HEK293T (cell line): ENCODE data around the gene BEST4.

Source experiments
- CTCF ChIA-PET: fragments of 350-600 bp; formaldehyde crosslinking; extraction: SDS; loops from one replicate; lab custom pipeline; 2021; ENCODE audit warnings: antibody characterized with exemption, inconsistent platforms; lab: Yijun Ruan, JAX
- POLR2A ChIA-PET: fragments of 350-600 bp; formaldehyde crosslinking; extraction: SDS; loops from one replicate; lab custom pipeline; 2020; ENCODE audit warnings: antibody characterized with exemption, inconsistent platforms; lab: Yijun Ruan, JAX
- DNase-seq: peaks from one replicate; pipeline ENCODE4 v3.0.0; 2012; ENCODE audit warnings: mixed read lengths; ENCODE audit errors: extremely low spot score
- ARNT ChIP-seq: fragments of 450-650 bp; IDR thresholded peaks from 2 replicates; pipeline ENCODE4 v1.6.1; 2017; ENCODE audit warnings: mild to moderate bottlenecking
- BHLHE40 ChIP-seq: fragments of 450-650 bp; IDR thresholded peaks from 2 replicates; pipeline ENCODE4 v1.6.1; 2016; ENCODE audit warnings: mild to moderate bottlenecking, moderate library complexity, borderline replicate concordance
- CTBP1 ChIP-seq: fragments of 450-650 bp; IDR thresholded peaks from 2 replicates; pipeline ENCODE4 v1.6.1; 2016; ENCODE audit warnings: borderline replicate concordance
- ELF4 ChIP-seq: fragments of 450-650 bp; IDR thresholded peaks from 2 replicates; pipeline ENCODE4 v1.6.1; 2017; ENCODE audit warnings: antibody characterized with exemption
- FOXA1 ChIP-seq: fragments of 450-650 bp; IDR thresholded peaks from 2 replicates; pipeline ENCODE4 v1.6.1; 2016; ENCODE audit warnings: mild to moderate bottlenecking
- FOXK2 ChIP-seq: fragments of 450-650 bp; IDR thresholded peaks from 2 replicates; pipeline ENCODE4 v1.6.1; 2016; ENCODE audit warnings: mild to moderate bottlenecking
- FOXM1 ChIP-seq: fragments of 450-650 bp; IDR thresholded peaks from 2 replicates; pipeline ENCODE4 v1.6.1; 2017; ENCODE audit warnings: mild to moderate bottlenecking, borderline replicate concordance
- HDGF ChIP-seq: fragments of 450-650 bp; IDR thresholded peaks from 2 replicates; pipeline ENCODE4 v1.6.1; 2017; ENCODE audit warnings: antibody characterized with exemption, borderline replicate concordance
- L3MBTL2 ChIP-seq: fragments of 450-650 bp; conservative IDR thresholded peaks from 2 replicates; pipeline ENCODE4 v1.6.1; 2016; ENCODE audit warnings: mild to moderate bottlenecking
- LEF1 ChIP-seq: fragments of 450-650 bp; IDR thresholded peaks from 2 replicates; pipeline ENCODE4 v1.6.1; 2017; ENCODE audit warnings: mild to moderate bottlenecking, borderline replicate concordance
- NFRKB ChIP-seq: fragments of 450-650 bp; IDR thresholded peaks from 2 replicates; pipeline ENCODE4 v1.6.1; 2016; ENCODE audit warnings: mild to moderate bottlenecking, moderate library complexity
- SP1 ChIP-seq: fragments of 450-650 bp; IDR thresholded peaks from 2 replicates; pipeline ENCODE4 v1.6.1; 2017
- SUZ12 ChIP-seq: fragments of 450-650 bp; IDR thresholded peaks from 2 replicates; pipeline ENCODE4 v1.6.1; 2016; ENCODE audit warnings: mild to moderate bottlenecking
- TARDBP ChIP-seq: fragments of 450-650 bp; IDR thresholded peaks from 2 replicates; pipeline ENCODE4 v1.6.1; 2016
- ZNF384 ChIP-seq: fragments of 450-650 bp; IDR thresholded peaks from 2 replicates; pipeline ENCODE4 v1.6.1; 2016
- TF ChIP-seq, protein P1 (sequence below): fragments of 450-650 bp; IDR thresholded peaks from 2 replicates; pipeline ENCODE4 v1.6.1; 2016

Gene BEST4

DNA sequence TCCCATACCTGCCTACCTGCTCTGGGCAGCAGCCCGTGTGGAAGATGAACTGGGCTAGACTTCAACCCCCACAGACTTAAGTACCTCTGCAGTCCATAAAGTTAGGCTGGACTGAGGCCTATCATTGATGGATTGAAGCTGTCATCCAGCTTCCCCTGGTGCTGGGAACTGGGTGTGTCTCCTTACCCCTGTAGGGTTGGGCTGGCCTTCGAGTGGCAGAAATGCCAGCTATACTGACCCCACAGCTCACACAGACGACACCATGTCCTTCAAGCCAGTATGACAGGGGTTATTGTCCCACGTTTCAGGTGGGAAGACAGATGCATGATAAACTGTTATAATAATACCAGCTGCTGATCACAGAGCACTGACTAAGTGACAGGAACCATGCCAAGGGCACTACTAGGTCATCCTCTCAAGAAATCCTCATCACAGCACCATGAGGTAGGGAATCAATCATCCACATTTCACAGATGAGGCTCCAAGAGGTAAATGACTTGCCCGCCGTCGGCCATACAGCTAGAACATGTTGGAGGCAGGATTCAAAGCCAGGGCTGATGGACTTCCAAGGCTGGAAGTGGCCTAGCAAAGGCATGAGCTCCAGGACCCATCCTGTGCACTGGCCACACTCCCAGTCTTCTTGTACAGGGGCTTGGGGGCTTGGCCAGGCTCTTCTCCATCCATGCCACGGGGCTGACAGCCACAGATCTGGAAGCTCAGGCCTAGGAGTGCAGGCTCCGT, at the start of gene BEST4:
Gene BEST4 (minus strand): TSS at position 51 of the 741 bp plus-strand sequence. CDS start 465 bp downstream, outside the sequence.
- DNase-seq, result no peak
- POLR2A ChIA-PET, result interaction anchor here (0.5 to 6.3 kb wide), 8 partner anchors 8 to 515 kb away, joined by 3 to 52 read pairs (median 8); partner anchors contain the start of genes HECTD3, PLK3, RPS8 and UROD
- CTCF ChIA-PET, result interaction anchor here (1.1 to 2.6 kb wide), 2 partner anchors 201 to 224 kb away, joined by 3 to 7 read pairs; partner anchors contain the start of gene UROD
- TF ChIP-seq ZNF384, result no peak
- no peak for TF ChIP-seq LEF1
- no peak for TF ChIP-seq FOXA1

DNA sequence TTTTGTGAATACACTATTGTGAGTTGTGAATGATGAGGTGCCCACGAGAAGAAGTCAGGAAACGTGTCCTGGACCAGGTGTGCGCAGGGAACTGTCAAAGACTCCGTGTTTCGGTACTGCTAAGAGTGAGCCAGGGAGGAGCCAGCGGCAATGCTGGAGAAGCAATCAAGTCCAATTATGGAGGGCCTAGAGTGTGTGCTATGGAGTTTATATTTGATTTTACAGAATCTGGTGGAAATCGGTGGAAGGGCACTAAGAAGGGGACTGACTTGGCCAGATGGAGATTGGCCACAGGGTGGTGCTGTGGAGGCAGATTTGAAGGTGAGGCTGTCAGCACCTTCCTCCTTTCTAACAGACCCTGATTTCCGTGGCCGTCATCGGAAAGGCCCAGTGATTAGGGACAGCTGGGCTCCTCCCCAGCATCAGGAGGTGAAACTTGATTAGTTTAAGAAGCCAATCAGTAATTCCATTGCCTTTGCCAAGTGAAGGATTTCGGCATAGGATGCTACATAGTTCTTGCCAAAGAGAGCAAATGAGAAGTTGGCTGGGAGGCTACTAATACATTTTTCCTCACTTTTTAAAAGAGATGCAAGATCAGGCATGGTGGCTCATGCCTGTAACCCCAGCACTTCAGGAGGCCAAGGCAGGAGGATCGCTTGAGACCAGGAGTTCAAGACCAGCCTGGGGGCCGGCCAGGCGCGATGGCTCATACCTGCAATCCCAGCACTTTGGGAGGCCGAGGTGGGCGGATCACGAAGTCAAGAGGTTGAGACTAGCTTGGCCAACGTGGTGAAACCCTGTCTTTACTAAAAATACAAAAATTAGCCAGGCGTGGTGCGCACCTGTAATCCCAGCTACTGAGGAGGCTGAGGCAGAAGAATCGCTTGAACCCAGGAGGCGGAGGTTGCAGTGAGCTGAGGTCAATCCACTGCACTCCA, 48.0 kb upstream of the BEST4 start:
- CTCF ChIA-PET, result interaction anchor here (0.6 to 1.3 kb wide), 3 partner anchors 15 to 175 kb away, joined by 3 read pairs; partner anchors contain the start of gene HECTD3
- peak; percentile 83 for DNase-seq
- POLR2A ChIA-PET, result interaction anchor here (1.7 kb wide), 1 partner anchor 176 kb away, joined by 4 read pairs; the partner anchor contains the start of gene UROD
- TF ChIP-seq SP1, result no peak
- TF ChIP-seq, protein P1, sequence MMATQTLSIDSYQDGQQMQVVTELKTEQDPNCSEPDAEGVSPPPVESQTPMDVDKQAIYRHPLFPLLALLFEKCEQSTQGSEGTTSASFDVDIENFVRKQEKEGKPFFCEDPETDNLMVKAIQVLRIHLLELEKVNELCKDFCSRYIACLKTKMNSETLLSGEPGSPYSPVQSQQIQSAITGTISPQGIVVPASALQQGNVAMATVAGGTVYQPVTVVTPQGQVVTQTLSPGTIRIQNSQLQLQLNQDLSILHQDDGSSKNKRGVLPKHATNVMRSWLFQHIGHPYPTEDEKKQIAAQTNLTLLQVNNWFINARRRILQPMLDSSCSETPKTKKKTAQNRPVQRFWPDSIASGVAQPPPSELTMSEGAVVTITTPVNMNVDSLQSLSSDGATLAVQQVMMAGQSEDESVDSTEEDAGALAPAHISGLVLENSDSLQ, result 0 out of 2 replicates have a peak, but pooled peaks have one; percentile 6
- TF ChIP-seq SUZ12, result no peak

DNA sequence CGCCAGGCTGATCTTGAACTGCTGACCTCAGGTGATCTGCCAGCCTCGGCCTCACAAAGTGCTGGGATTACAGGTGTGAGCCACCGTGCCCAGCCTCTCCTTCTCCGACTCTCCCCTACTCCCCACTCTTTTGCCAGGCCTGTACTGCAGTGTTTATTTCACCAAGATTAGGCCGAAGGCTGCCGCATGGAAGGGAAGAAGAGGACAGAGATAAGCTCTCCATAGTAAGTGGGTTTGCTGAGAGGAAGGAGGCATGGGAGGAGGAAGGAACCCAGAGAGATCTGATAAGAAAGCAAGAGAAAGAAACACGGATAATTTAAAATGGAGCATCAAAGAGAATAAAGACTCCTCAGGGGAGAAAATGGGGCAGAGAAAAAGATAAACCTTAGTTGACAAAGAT, 46.4 kb upstream of the BEST4 start:
- POLR2A ChIA-PET, result interaction anchor here (1.3 kb wide), 1 partner anchor 15 kb away, joined by 4 read pairs; no protein-coding TSS in a partner anchor
- no peak for DNase-seq
- TF ChIP-seq ELF4 (no peak), HDGF (no peak), ARNT (no peak), FOXK2 (no peak), SUZ12 (no peak), LEF1 (no peak), CTBP1 (no peak), NFRKB (no peak), SP1 (no peak), ZNF384 (no peak)
- TF ChIP-seq, protein P1, result no peak
- CTCF ChIA-PET, result no interaction called here

DNA sequence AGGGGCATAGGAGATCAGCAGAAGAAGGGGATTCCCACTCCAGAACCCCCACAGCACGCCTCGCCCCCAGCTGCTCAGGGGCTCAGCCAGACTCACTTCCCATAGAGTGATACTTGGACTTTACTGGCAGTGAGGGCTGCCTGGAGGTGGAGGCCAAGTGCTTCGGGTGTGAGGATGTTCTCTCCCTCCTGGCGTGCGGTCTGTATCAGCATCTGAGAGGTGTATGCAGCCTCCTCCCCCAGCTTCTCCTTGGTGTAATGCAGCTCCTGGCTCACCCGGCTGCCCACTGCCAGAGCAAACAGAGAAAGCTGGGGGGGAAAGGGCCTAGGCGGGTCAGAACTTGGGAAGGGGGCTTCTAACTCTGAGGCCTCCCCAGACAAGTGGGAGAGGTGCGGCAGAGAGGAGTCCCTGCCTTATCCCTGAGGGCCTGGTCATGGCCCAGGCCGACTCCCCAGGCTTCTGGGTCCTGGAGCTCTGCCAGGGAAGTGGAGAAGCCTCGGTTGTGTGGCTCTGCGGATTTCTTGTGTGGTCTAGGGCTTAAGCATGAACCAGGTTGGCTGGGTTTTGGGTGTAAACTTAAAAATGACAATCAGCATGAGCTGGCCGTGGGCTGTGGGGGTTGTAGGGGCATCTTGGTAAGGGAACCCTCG, 44.2 kb upstream of the BEST4 start:
- CTCF ChIA-PET, result interaction anchor here (0.5 to 1.0 kb wide), 3 partner anchors 10 to 1768 kb away, joined by 3 to 5 read pairs (median 4); partner anchors contain the start of gene PTCH2
- POLR2A ChIA-PET, result interaction anchor here (0.7 to 5.1 kb wide), 4 partner anchors 12 to 659 kb away, joined by 3 to 34 read pairs (median 3); partner anchors contain the start of genes RPS8 and TESK2
- DNase-seq, result no peak
- TF ChIP-seq FOXK2 (no peak), ARNT (no peak), BHLHE40 (no peak), ZNF384 (no peak), SP1 (no peak), FOXM1 (no peak), TARDBP (no peak), FOXA1 (no peak), SUZ12 (no peak), L3MBTL2 (no peak), NFRKB (no peak), HDGF (no peak), ELF4 (no peak), LEF1 (no peak), CTBP1 (no peak)
- TF ChIP-seq, protein P1, result no peak

DNA sequence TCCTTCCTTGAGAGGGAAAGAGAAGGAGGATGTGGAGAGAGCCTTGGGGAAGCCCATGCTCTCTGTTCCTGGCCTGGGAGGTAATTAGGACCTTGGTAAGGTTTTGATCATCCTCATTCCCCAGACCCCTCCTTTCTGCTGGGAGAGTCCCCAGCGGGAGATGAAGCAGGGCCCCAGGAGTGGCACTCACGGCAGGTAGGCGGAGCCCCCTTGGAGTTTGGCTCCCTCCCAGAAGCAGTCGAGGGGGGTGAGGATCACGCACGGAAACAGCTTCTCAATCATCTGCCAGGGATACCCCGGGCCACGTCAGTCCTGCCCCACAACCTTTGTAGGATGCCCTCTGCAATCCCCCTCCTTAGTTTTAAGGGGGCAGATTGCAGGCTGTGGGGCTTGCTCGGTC, 43.5 kb upstream of the BEST4 start:
- DNase-seq, result no peak

More for the DNA sequence above, 43.5 kb upstream of the BEST4 start:
- ChIA-PET CTCF (interaction anchor here (0.5 to 1.0 kb wide), 4 partner anchors 11 to 1769 kb away, joined by 3 to 5 read pairs (median 4); partner anchors contain the start of gene PTCH2), POLR2A (interaction anchor here (0.9 to 5.1 kb wide), 6 partner anchors 11 to 660 kb away, joined by 3 to 34 read pairs (median 3); partner anchors contain the start of genes EIF2B3, PTCH2, RPS8 and TESK2)
- TF ChIP-seq, protein P1, result no peak
- TF ChIP-seq ZNF384 (no peak), L3MBTL2 (no peak), FOXA1 (no peak), LEF1 (no peak), ELF4 (no peak), NFRKB (no peak), FOXK2 (no peak), FOXM1 (no peak), CTBP1 (no peak), HDGF (no peak), TARDBP (no peak), ARNT (no peak), BHLHE40 (no peak), SP1 (no peak), SUZ12 (no peak)
